Testis (tissue), 2 donors: ENCODE results near the gene TMOD3.

Experiments used
- CTCF ChIP-seq, 3 experiments: fragments of 450-650 bp in 2 of 3; fragments of 200-600 bp in 1 of 3; sonication (generic) in 1 of 3; IDR thresholded peaks; one replicate each; pipeline ENCODE4 v1.5.1; 2016 to 2019; ENCODE audit warnings: antibody characterized with exemption in 3 of 3, mild to moderate bottlenecking in 2 of 3, moderate library complexity in 1 of 3
- POLR2A ChIP-seq: fragments of 450-650 bp; IDR thresholded peaks from one replicate; pipeline ENCODE4 v1.6.1; 2017; ENCODE audit warnings: antibody characterized with exemption, mild to moderate bottlenecking, moderate library complexity

GRCh38 chr15:51842265-51842664 is 12.8 kb downstream of the TMOD3 start:
- TF ChIP-seq CTCF (IDR thresholded peaks at IDR 0.05) = no peak
- TF ChIP-seq POLR2A = no peak
